GM12878 (cell line): ENCODE results near the gene RAPSN. TPM values are rescaled to one million over a fixed set of nuclear protein-coding genes. Genes with fewer than 3 reads are reported as not detected.

Experiments used
- ATAC-seq: fragments of 200-7000 bp; cut with Tn5 transposase; 3 replicates; pipeline ENCODE4 v1.9.1; 2020; ENCODE audit warnings: mild to moderate bottlenecking, moderate library complexity
- BruUV-seq: library from RNA; stranded (reverse); fragments of 400-500 nt; replicated peaks from 2 replicates; lab custom pipeline; 2021; lab: Mats Ljungman, UMichigan
- CTCF ChIA-PET: fragments of 300-600 bp; sonication (Branson Sonifier 250); formaldehyde crosslinking; extraction: SDS; loops from one replicate; lab custom pipeline; 2021; ENCODE audit warnings: inconsistent platforms; lab: Yijun Ruan, JAX
- POLR2A ChIA-PET: fragments of 350-600 bp; formaldehyde crosslinking; extraction: SDS; loops from one replicate; lab custom pipeline; 2021; ENCODE audit warnings: inconsistent platforms; lab: Charles Lee
- RAD21 ChIA-PET: fragments of 300-600 bp; sonication (Branson Sonifier 250); formaldehyde crosslinking; loops from one replicate; lab custom pipeline; 2023; ENCODE audit warnings: antibody characterized with exemption; ENCODE audit not compliant: unreplicated experiment; lab: Charles Lee
- SMC1A ChIA-PET: fragments of 300-600 bp; sonication (Branson Sonifier 250); formaldehyde crosslinking; loops from one replicate; lab custom pipeline; 2023; ENCODE audit not compliant: unreplicated experiment, uncharacterized antibody; lab: Charles Lee
- DNase-seq: peaks from one replicate; pipeline ENCODE4 v3.0.0-alpha.2; 2011; ENCODE audit warnings: low read depth, low spot score
- FAIRE-seq: peaks from 3 replicates; lab custom pipeline; 2011; peaks lifted over from hg19 to GRCh38; lab: Jason Lieb, UNC
- H2AFZ ChIP-seq: 2 replicates; pipeline ENCODE4 v1.6.0; 2011; ENCODE audit warnings: low read depth, low read length, control low read depth; ENCODE audit not compliant: control insufficient read depth
- H3K27ac ChIP-seq: 2 replicates; pipeline ENCODE4 v1.5.1; 2011; ENCODE audit warnings: control low read depth; ENCODE audit not compliant: control insufficient read depth, insufficient read depth
- H3K27me3 ChIP-seq, 2 experiments: replicated peaks in 1 of 2; 2 replicates each; pipeline versions ENCODE4 v1.6.0 to v1.6.1; 2011; ENCODE audit warnings: low read length in 1 of 2; ENCODE audit not compliant: control insufficient read depth in 2 of 2, insufficient read depth in 2 of 2
- H3K36me3 ChIP-seq, 2 experiments: 2 replicates each; pipeline ENCODE4 v1.5.1; 2011; ENCODE audit warnings: low read length in 1 of 2; ENCODE audit not compliant: control insufficient read depth in 2 of 2, insufficient read depth in 2 of 2
- H3K4me1 ChIP-seq: 2 replicates; pipeline ENCODE4 v1.6.1; 2011; ENCODE audit warnings: mild to moderate bottlenecking, low read length, moderate library complexity, mixed read lengths; ENCODE audit not compliant: control insufficient read depth, insufficient read depth
- H3K4me2 ChIP-seq: 2 replicates; pipeline ENCODE4 v1.6.0; 2011; ENCODE audit warnings: control low read depth; ENCODE audit not compliant: control insufficient read depth, insufficient read depth
- H3K4me3 ChIP-seq: fragments of 200-600 bp; sonication (generic); 2 replicates; pipeline ENCODE4 v1.5.1; 2016
- H3K79me2 ChIP-seq: 2 replicates; pipeline ENCODE4 v1.6.0; 2011; ENCODE audit warnings: low read length; ENCODE audit not compliant: control insufficient read depth, insufficient read depth
- H3K9ac ChIP-seq: 2 replicates; pipeline ENCODE4 v1.8.0; 2011; ENCODE audit warnings: low read length, control low read depth, mixed read lengths; ENCODE audit not compliant: control insufficient read depth, insufficient read depth
- H3K9me3 ChIP-seq: replicated peaks from 3 replicates; pipeline ENCODE4 v1.5.1; 2011; ENCODE audit warnings: mild to moderate bottlenecking, low read length; ENCODE audit not compliant: control insufficient read depth, insufficient read depth
- H4K20me1 ChIP-seq: 2 replicates; pipeline ENCODE4 v1.6.0; 2011; ENCODE audit not compliant: control insufficient read depth, insufficient read depth
- BCL11A ChIP-seq: IDR thresholded peaks from 2 replicates; pipeline ENCODE4 v1.6.1; 2011; ENCODE audit warnings: low read depth, low read length
- CHD2 ChIP-seq: IDR thresholded peaks from 2 replicates; pipeline ENCODE4 v1.6.1; 2011; ENCODE audit warnings: low read depth, low read length, improper control_type of control experiment, borderline replicate concordance
- JUNB ChIP-seq: IDR thresholded peaks from 2 replicates; pipeline ENCODE4 v1.6.1; 2016; ENCODE audit warnings: antibody characterized with exemption, mild to moderate bottlenecking
- KDM1A ChIP-seq: fragments of 200-600 bp; sonication (generic); IDR thresholded peaks from 2 replicates; pipeline ENCODE4 v1.6.1; 2016; ENCODE audit warnings: borderline replicate concordance
- NFYA ChIP-seq: IDR thresholded peaks from 2 replicates; pipeline ENCODE4 v1.6.1; 2011; ENCODE audit warnings: low read depth, mild to moderate bottlenecking, low read length, improper control_type of control experiment, borderline replicate concordance
- NR2F1 ChIP-seq: fragments of 450-650 bp; conservative IDR thresholded peaks from 2 replicates; pipeline ENCODE4 v1.6.1; 2017; ENCODE audit warnings: mild to moderate bottlenecking
- RAD51 ChIP-seq: fragments of 450-650 bp; IDR thresholded peaks from 2 replicates; pipeline ENCODE4 v1.6.1; 2016; ENCODE audit warnings: moderate library complexity, mild to moderate bottlenecking, inconsistent platforms
- SIN3A ChIP-seq: IDR thresholded peaks from 2 replicates; pipeline ENCODE4 v1.6.1; 2012; ENCODE audit warnings: low read depth, low read length, improper control_type of control experiment
- SIX5 ChIP-seq: IDR thresholded peaks from 2 replicates; pipeline ENCODE4 v1.6.1; 2011; ENCODE audit warnings: mild to moderate bottlenecking, low read depth, low read length, moderate library complexity; ENCODE audit not compliant: severe bottlenecking
- SREBF1 ChIP-seq: IDR thresholded peaks from 2 replicates; pipeline ENCODE4 v1.6.1; 2012; ENCODE audit warnings: mild to moderate bottlenecking, low read length
- ZNF207 ChIP-seq: fragments of 450-650 bp; IDR thresholded peaks from 2 replicates; pipeline ENCODE4 v1.6.1; 2014; ENCODE audit warnings: antibody characterized with exemption, mild to moderate bottlenecking, borderline replicate concordance
- ZNF274 ChIP-seq: IDR thresholded peaks from one replicate; pipeline ENCODE4 v1.8.0; 2011; ENCODE audit not compliant: insufficient read length, insufficient read depth
- WGBS: methylation state at CpG from one replicate; pipeline ENCODE4 v1.1.6; 2016; ENCODE audit warnings: low lambda C conversion rate; ENCODE audit not compliant: insufficient replicate concordance, insufficient coverage; ENCODE audit errors: missing lambda C conversion rate; 5-methylcytosine and 5-hydroxymethylcytosine counted together
- in situ Hi-C: fragments of 300-500 bp; cut with MboI; formaldehyde crosslinking; loops from 9 replicates; pipeline ENCODE4 v1.14.3; 2018; ENCODE audit warnings: mixed read lengths
- intact Hi-C: fragments of 100-400 bp; cut with micrococcal nuclease; formaldehyde crosslinking; loops from one replicate; pipeline ENCODE4 v1.14.2; 2022; ENCODE audit not compliant: unreplicated experiment
- polyA plus RNA-seq, 11 experiments: library from polyadenylated mRNA; depleted of rRNA in 4 of 11; unstranded in 6 of 11; stranded (reverse) in 5 of 11; fragments of >200 nt; fragmentation: Nextera tagmentation in 4 of 11; fragmentation: Illumina TruSeq in 1 of 11; extraction: Ambion mirVana in 4 of 11; extraction: Trizol in 1 of 11; gene quantifications; 1 replicate in 1 of 11; 2 replicates in 10 of 11; pipeline versions ENCODE4 v1.2.1 to v1.2.3, GENCODE V29; 2011 to 2016; ENCODE audit warnings: inconsistent platforms in 2 of 11, missing spikeins in 2 of 11, low read depth in 1 of 11
- total RNA-seq, 4 experiments: library from RNA; depleted of rRNA in 3 of 4; stranded (reverse); fragments of >200 nt in 3 of 4; fragmentation: Illumina TruSeq in 1 of 4; extraction: Trizol in 1 of 4; gene quantifications; 2 replicates each; pipeline versions ENCODE4 v1.2.1 to v1.2.3, GENCODE V29; 2013 to 2021
- TF ChIP-seq, protein P1 (sequence below): IDR thresholded peaks from 2 replicates; pipeline ENCODE4 v1.6.1; 2012; ENCODE audit warnings: low read length, inconsistent platforms
- TF ChIP-seq, protein P2 (sequence below): IDR thresholded peaks from 2 replicates; pipeline ENCODE4 v1.6.1; 2011; ENCODE audit warnings: low read depth, mild to moderate bottlenecking, low read length, moderate library complexity, borderline replicate concordance; ENCODE audit errors: extremely low read depth
- TF ChIP-seq, protein P3 (sequence below): fragments of 450-650 bp; formaldehyde crosslinking; IDR thresholded peaks from 2 replicates; pipeline ENCODE4 v1.4.0; 2022; ENCODE audit warnings: mild to moderate bottlenecking, moderate library complexity
- TF ChIP-seq, protein P4 (sequence below): fragments of 450-650 bp; IDR thresholded peaks from 2 replicates; pipeline ENCODE4 v1.6.1; 2017; ENCODE audit warnings: antibody characterized with exemption, mild to moderate bottlenecking, moderate library complexity

RAPSN gene
- total and polyA plus RNA-seq, 10 of the 15 experiments (the other 5 are each of a cell fraction or from before 2014, with no cell fraction given), result 0.08 to 0.23 (median 0.14) TPM; not detected in 6

DNA sequence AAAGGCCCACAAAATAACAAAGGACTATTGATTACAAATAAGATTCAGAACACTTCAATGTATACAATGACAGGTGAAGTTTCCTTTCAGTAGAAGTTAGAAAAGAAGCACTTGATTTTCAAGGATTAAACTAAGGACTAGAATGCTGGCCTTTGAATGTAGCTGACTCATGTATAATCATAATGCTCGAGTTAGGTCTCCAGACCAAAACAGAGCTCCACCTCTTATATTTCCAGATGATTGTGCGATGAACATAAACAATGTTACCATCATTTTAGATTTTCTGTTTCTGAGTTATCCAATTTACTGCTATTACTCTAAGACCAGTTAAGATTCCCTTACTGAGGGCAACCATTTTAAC is 40.4 kb upstream of the RAPSN start (continued):
- TF ChIP-seq, protein P1, sequence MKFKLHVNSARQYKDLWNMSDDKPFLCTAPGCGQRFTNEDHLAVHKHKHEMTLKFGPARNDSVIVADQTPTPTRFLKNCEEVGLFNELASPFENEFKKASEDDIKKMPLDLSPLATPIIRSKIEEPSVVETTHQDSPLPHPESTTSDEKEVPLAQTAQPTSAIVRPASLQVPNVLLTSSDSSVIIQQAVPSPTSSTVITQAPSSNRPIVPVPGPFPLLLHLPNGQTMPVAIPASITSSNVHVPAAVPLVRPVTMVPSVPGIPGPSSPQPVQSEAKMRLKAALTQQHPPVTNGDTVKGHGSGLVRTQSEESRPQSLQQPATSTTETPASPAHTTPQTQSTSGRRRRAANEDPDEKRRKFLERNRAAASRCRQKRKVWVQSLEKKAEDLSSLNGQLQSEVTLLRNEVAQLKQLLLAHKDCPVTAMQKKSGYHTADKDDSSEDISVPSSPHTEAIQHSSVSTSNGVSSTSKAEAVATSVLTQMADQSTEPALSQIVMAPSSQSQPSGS, result no peak
- TF ChIP-seq ZNF274 (no peak), SIN3A (no peak), SIX5 (no peak), SREBF1 (no peak)

DNA sequence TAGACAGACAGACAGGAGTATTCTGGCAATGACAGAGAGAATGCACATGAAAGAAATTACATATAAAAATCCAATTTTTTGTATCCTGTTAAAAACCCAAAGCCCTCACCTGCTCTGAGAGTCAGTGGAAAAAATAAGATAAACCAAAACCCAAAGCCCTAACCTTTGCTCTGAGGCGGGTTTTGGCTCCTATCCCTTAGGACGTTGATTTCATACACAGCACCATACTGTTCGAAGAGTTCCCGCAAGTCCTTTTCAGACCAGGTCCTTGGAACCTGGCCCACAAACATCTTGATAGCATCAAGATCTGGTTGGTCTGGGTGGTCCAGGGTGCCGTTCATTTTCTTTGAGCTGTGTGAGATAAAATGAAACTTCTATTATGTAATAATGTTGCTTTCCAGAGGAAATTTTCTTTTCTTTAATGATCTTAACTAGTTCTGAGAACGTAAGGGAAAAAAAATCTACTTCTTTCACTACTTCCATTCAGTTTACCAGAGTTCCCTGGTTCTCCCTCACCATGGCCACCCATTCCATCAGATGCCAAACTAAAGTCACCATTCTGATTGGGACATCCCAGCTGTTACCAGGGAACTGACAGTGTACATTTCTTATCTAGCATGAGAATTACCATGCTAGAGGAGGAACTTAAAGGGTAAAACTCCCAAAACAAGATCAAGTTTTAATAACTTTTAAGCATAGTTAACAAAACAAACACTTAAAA is 39.9 kb upstream of the RAPSN start:
- RAD21 ChIA-PET, result no interaction called here
- POLR2A ChIA-PET, result interaction anchor here (0.6 kb wide), 1 partner anchor 76 kb away, joined by 4 read pairs; no protein-coding TSS in a partner anchor
- Histone ChIP-seq H3K79me2 (peaks cover 15% of the 10 kb centered on the region), H4K20me1 (no peaks in the 10 kb centered on the region), H3K4me2 (no peak overlapping the region), H3K36me3 (peaks cover 6 to 21% of the 10 kb centered on the region in 2 experiments), H2AFZ (no peak overlapping the region), H3K4me1 (no peaks in the 10 kb centered on the region), H3K4me3 (no peak overlapping the region), H3K9ac (no peak overlapping the region), H3K27me3 (no peaks in the 10 kb centered on the region), H3K27ac (no peak overlapping the region), H3K9me3 (no peaks in the 10 kb centered on the region)
- SMC1A ChIA-PET, result interaction anchor here (0.7 to 2.6 kb wide), 2 partner anchors 11 to 66 kb away, joined by 3 to 19 read pairs; no protein-coding TSS in a partner anchor
- no peak for ATAC-seq
- FAIRE-seq, result no peak
- DNase-seq, result no peak
- intact Hi-C loops (no loop called here), in situ Hi-C loops (no loop called here)
- no TSS peak for BruUV-seq
- CTCF ChIA-PET, result interaction anchor here (1.3 to 2.1 kb wide), 2 partner anchors 64 to 128 kb away, joined by 4 to 8 read pairs; partner anchors contain the start of gene CELF1
- WGBS, result 61% methylated on average over 6 of the region's 6 CpGs
- TF ChIP-seq NFYA (no peak), RAD51 (no peak), ZNF207 (no peak), NR2F1 (no peak), KDM1A (no peak), JUNB (no peak), CHD2 (no peak), BCL11A (no peak)
- TF ChIP-seq, protein P2, sequence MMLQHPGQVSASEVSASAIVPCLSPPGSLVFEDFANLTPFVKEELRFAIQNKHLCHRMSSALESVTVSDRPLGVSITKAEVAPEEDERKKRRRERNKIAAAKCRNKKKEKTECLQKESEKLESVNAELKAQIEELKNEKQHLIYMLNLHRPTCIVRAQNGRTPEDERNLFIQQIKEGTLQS, result no peak
- TF ChIP-seq, protein P3, sequence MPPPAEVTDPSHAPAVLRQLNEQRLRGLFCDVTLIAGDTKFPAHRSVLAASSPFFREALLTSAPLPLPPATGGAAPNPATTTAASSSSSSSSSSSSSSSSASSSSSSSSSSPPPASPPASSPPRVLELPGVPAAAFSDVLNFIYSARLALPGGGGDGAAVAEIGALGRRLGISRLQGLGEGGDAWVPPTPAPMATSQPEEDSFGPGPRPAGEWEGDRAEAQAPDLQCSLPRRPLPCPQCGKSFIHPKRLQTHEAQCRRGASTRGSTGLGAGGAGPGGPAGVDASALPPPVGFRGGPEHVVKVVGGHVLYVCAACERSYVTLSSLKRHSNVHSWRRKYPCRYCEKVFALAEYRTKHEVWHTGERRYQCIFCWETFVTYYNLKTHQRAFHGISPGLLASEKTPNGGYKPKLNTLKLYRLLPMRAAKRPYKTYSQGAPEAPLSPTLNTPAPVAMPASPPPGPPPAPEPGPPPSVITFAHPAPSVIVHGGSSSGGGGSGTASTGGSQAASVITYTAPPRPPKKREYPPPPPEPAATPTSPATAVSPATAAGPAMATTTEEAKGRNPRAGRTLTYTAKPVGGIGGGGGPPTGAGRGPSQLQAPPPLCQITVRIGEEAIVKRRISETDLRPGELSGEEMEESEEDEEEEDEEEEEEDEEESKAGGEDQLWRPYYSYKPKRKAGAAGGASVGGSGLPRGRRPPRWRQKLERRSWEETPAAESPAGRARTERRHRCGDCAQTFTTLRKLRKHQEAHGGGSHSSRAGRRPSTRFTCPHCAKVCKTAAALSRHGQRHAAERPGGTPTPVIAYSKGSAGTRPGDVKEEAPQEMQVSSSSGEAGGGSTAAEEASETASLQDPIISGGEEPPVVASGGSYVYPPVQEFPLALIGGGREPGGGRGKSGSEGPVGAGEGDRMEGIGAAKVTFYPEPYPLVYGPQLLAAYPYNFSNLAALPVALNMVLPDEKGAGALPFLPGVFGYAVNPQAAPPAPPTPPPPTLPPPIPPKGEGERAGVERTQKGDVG (CRISPR knock-in tag), result no peak
- TF ChIP-seq, protein P4, sequence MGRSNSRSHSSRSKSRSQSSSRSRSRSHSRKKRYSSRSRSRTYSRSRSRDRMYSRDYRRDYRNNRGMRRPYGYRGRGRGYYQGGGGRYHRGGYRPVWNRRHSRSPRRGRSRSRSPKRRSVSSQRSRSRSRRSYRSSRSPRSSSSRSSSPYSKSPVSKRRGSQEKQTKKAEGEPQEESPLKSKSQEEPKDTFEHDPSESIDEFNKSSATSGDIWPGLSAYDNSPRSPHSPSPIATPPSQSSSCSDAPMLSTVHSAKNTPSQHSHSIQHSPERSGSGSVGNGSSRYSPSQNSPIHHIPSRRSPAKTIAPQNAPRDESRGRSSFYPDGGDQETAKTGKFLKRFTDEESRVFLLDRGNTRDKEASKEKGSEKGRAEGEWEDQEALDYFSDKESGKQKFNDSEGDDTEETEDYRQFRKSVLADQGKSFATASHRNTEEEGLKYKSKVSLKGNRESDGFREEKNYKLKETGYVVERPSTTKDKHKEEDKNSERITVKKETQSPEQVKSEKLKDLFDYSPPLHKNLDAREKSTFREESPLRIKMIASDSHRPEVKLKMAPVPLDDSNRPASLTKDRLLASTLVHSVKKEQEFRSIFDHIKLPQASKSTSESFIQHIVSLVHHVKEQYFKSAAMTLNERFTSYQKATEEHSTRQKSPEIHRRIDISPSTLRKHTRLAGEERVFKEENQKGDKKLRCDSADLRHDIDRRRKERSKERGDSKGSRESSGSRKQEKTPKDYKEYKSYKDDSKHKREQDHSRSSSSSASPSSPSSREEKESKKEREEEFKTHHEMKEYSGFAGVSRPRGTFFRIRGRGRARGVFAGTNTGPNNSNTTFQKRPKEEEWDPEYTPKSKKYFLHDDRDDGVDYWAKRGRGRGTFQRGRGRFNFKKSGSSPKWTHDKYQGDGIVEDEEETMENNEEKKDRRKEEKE, result no peak
